HG02642 (cell line): ENCODE measurements around the gene DOP1B.
"Not testable (repeated sequence)": the region's sequence is repeated elsewhere in the genome, so short reads cannot be mapped to it uniquely, and the experiment has no call there.

ENCODE experiments used
- ATAC-seq: cut with Tn5 transposase; IDR thresholded peaks from one replicate; pipeline ENCODE4 v1.9.1; 2021; ENCODE audit warnings: mild to moderate bottlenecking; ENCODE audit not compliant: unreplicated experiment, poor library complexity

The DOP1B gene

GRCh38 chr21:36156815-36157670 lies at the start of gene DOP1B:
Gene DOP1B, plus strand, starts transcription at chr21:36156824. Its CDS starts 7,910 bp downstream, at chr21:36164734.
- peak; percentile 24 for ATAC-seq

GRCh38 chr21:36109868-36110267 lies 46.8 kb upstream of the DOP1B start:
- ATAC-seq, result no peak

- no peak for ATAC-seq
Measured at GRCh38 chr21:36111238-36111637, 45.4 kb upstream of the DOP1B start.

GRCh38 chr21:36113647-36114428 lies 42.8 kb upstream of the DOP1B start:
- ATAC-seq, result no peak

- ATAC-seq, result no peak
Measured at GRCh38 chr21:36115138-36115730, 41.4 kb upstream of the DOP1B start.

GRCh38 chr21:36117286-36117741 lies 39.3 kb upstream of the DOP1B start:
- no peak for ATAC-seq

- ATAC-seq, result no peak
Measured at GRCh38 chr21:36120304-36120888, 36.2 kb upstream of the DOP1B start.

GRCh38 chr21:36122977-36123376 lies 33.6 kb upstream of the DOP1B start:
- ATAC-seq, result no peak

GRCh38 chr21:36124395-36124794 lies 32.2 kb upstream of the DOP1B start:
- no peak for ATAC-seq

GRCh38 chr21:36125512-36126207 lies 31.0 kb upstream of the DOP1B start:
- no peak for ATAC-seq

- ATAC-seq, result no peak
Measured at GRCh38 chr21:36126208-36126565, 30.4 kb upstream of the DOP1B start.

- no peak for ATAC-seq
Measured at GRCh38 chr21:36126621-36127110, 30.0 kb upstream of the DOP1B start.

GRCh38 chr21:36127250-36127904 lies 29.2 kb upstream of the DOP1B start:
- ATAC-seq, result no peak

- ATAC-seq, result no peak
Measured at GRCh38 chr21:36127977-36128376, 28.6 kb upstream of the DOP1B start.

GRCh38 chr21:36129219-36129618 lies 27.4 kb upstream of the DOP1B start:
- ATAC-seq, result no peak

GRCh38 chr21:36130414-36130762 lies 26.2 kb upstream of the DOP1B start:
- ATAC-seq, result not testable (repeated sequence)

- not testable (repeated sequence) for ATAC-seq
Measured at GRCh38 chr21:36130839-36131238, 25.8 kb upstream of the DOP1B start.

- no peak for ATAC-seq
Measured at GRCh38 chr21:36132696-36133095, 23.9 kb upstream of the DOP1B start.

- no peak for ATAC-seq
Measured at GRCh38 chr21:36134803-36135390, 21.7 kb upstream of the DOP1B start, which contains the start of gene CBR3. Gene CBR3, plus strand, starts transcription at chr21:36135079. Its CDS starts 114 bp downstream, at chr21:36135193.
